ENCODE measurements around the gene MYBPC1.
"Not testable (repeated sequence)": the region's sequence is repeated elsewhere in the genome, so short reads cannot be mapped to it uniquely, and the experiment has no call there.

MYBPC1 gene

DNA sequence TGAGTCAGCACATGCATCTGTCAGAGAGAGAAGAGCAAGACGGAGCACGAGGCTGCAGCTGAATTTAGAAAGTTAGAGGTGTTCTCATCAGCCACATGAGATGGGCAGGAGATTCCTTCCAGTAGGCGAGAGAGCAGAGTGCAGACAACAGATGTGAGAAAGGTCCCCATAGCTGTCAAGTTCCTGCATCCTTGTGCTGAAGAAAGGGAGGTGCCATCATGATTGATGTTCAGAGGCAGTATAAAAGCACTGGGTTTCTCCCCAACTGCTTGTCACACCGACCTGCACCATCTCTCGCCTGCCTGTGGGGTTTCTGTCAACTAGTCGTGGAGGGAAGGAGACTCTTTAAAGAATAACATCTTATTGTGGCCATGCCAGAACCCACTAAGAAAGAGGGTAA lies at the start of gene MYBPC1:
MYBPC1 (plus strand) TSS at position 272 of the 400 bp plus-strand sequence; CDS start at position 372, 100 bp downstream.
- DNase-seq: no peak

DNA sequence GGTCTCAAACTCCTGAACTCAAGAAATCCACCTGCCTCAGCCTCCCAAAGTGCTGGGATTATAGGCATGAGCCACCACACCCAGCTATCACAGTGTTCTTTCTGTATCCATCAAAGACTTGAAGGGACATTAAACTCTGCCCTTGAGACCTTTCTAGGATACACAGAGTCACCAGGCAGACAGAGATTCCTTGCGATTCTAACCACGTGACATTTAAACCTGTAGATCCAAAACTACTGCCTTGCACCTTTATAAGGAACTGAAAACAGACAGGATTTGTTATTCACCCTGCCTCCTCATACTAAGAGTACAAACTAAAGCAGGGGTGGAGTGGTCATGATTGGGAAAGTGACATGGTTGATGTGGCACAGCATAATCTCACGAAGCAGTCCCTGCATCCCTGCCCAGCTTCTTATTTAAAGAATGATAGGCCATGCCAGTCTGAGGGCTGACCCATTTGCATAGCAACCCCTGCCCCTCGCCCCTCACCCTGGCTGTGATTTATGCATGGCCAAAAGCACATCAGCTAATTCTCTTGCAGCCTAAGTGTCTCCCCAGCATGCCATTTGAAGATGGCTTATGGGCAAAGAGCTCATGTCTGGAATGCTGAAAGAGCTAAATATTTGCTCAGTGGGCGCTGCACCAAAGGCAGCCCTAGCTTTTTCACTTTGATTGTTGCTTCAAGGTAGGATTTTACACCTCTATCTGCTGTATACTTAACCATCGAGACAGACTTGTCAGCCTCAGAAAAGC lies 43.2 kb upstream of the MYBPC1 start:
- DNase-seq: no peak

DNA sequence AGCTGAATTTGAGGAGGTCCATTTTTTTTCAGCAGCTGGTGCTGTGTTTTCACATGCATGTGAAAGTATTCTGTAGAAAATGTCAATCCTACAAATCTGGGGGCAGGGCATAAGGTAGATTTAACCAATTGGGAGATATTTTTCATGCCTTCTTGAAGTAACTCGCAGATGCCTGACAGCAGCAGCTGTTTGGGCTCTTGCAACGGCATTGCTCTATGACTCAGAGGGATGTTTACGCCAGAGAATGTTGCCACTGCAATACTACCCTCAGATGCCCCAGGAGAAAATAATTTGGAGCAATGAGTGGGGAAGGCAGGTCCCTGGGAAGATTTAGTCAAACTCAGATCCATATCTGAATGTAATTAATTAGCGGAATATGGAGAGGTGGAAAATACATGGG lies 42.5 kb upstream of the MYBPC1 start:
- no peak for DNase-seq

DNA sequence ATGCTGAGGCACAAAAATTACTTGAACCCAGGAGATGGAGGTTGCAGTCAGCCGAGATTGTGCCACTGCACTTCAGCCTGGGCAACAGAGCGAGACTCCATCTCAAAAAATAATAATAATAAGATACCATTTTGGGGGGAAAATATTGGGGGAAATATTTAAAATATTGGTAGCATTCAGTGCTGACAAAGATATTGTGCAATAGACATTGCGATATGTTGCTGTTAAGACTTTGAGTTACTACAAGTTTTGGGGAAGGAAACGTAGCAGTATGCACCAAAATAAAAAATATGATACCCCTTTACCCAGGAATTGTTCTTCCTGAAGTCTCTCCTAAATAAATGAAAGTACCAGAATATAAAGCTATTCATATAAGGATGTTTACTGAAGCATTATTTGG lies 37.7 kb upstream of the MYBPC1 start:
- DNase-seq: no peak

DNA sequence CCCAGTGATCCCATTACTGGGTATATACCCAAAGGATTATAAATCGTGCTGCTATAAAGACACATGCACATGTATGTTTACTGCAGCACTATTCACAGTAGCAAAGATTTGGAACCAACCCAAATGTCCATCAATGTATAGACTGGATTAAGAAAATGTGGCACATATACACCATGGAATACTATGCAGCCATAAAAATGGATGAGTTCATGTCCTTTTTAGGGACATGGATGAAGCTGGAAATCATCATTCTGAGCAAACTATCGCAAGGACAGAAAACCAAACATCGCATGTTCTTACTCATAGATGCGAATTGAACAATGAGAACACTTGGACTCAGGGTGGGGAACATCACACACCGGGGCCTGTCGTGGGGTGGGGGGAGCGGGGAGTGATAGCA lies 36.0 kb upstream of the MYBPC1 start:
- DNase-seq: not testable (repeated sequence)

DNA sequence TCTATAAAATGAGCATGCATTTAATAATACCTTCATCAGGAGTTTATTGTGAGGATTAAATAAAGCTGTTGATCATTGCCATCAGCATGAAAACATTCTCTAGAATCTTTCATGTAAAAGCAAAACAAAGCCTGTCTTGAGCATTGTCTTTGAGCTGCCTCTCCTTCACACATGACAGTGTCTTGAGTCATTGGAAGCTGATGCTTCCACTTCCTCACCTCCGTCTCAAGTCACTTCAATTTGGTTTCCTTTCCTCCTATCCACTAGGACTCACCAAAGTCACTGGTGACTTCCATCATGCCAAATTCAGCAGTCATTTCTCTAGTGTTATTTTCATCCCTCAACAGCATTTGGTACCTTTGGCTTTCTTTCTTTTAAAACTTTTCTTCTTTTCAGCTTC lies 31.6 kb upstream of the MYBPC1 start:
- DNase-seq: no peak

- DNase-seq: no peak
These were observed 29.9 kb upstream of the MYBPC1 start for GRCh38 chr12:101564912-101565311.

DNA sequence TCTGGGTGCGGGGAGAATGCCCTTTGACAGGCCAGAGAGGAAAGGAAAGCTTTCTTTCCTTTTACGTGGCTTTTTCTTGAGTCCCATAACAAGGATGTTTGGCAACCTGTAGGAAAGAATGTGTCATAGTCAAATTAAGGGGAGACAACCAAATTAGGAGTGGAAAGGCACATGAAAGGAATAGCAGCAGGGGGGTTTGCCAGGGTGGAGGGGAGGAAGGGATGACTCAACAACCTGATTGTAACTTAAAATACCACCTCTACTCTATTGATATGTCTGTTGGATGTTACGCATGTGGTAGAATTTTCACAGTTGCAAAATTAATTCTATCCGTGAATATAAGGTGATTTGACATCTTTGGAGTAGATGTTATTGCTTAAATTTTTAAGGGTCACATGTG lies 28.5 kb upstream of the MYBPC1 start:
- DNase-seq: no peak

GRCh38 chr12:101567918-101568317 lies 26.9 kb upstream of the MYBPC1 start:
- no peak for DNase-seq

- DNase-seq: no peak
These were observed 24.7 kb upstream of the MYBPC1 start for GRCh38 chr12:101570047-101570446.

DNA sequence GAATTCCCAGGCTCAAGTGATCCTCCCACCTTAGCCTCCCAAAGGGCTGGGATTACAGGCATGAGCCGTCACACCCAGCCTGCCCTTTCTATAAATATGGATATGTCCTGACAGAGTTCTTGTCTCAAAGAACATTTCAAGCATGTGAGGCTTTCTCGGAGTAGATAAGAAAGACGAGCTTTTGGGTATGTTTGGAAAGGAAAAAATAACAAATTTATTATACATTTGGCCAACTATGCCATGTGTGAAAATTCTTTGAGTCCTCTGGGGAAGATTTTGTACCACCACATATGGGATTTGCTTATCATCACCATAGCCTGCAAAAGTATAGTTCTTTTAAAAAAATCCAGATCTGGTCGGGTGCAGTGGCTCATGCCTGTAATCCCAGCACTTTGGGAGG lies 23.7 kb upstream of the MYBPC1 start:
- no peak for DNase-seq

DNA sequence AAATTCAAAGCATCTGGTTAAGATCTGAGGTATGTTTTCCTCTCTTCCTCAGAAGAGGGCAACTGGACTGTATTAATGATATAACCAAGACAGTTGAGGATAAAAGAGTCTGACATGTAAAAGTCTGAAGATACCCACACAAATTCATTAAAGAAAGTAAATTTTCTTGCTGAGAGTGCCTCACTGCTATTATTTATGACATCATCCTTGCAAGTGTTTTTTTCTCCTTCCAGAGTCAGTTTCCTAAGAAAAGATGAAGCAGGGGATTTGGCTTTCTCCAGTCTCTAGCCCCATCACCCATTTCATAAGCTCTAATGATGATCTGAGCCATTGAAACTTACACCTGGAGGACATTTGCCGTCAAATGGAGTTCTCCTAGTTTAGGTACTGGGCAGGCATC lies 21.0 kb upstream of the MYBPC1 start:
- DNase-seq: no peak

DNA sequence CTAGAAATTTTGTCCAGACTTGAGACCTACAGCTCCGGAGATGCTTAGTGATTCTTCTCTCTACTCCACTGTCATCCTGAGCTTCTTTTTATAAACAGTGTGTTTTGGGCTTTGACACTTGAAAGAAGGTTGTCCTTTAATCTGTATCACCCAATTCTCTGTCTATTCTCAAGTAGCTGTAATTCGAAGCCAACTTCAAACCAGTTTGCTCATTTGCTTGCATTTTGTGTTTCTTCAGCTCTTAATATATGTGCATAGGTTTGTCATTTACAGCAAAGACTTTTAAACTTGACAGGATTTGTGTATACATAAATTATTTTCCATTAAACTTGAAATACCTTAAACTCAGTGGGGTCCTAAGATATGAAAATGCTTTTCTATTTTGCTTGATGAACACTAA lies 16.4 kb upstream of the MYBPC1 start:
- DNase-seq: no peak

GRCh38 chr12:101581190-101581589 lies 13.6 kb upstream of the MYBPC1 start:
- DNase-seq: no peak

- DNase-seq: no peak
These were observed 11.8 kb upstream of the MYBPC1 start for GRCh38 chr12:101582937-101583336.

- DNase-seq: no peak
These were observed 4.4 kb upstream of the MYBPC1 start for GRCh38 chr12:101590383-101590782.

GRCh38 chr12:101591781-101592180 lies 3.0 kb upstream of the MYBPC1 start:
- DNase-seq: no peak

GRCh38 chr12:101592448-101592847 lies 2.3 kb upstream of the MYBPC1 start:
- no peak for DNase-seq

DNA sequence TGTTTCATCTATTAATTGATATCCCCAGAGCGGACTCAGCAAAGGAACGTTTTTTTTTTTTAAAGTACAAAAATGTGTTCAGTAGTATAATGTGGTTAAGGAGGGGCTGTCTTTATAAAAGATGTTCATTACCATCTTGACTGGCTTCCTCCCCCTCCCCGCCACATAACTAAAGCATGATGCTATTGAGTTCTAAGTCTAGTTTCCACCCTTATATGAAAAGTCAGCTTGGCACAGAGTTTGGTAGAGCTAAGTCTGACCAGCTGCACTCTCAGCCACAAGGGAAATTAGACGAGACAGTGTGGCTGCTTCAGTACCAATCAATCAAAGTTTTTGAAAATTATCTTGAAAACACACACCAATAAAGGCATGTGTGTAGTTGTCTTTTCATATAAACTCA lies 1.9 kb upstream of the MYBPC1 start:
- DNase-seq: no peak

GRCh38 chr12:101596172-101596571 lies 1.4 kb downstream of the MYBPC1 start:
- DNase-seq: no peak

DNA sequence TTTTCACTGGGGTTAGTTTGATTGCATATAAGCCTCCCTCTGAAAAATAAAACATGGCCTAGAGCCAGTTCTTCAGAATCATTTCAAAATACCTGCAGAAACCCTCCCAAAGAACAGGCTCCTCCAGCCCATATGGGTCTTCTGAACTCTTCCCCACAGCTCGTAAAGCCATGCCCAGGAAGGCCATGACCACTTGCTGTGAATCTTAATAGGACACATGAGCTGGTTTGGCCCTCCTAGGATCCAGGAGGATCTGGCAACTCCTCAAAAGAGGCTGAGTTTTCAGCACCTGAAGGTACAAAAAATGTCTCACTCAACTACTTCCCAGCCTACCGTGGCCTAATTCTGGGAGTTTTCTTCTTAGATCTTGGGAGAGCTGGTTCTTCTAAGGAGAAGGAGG lies 2.4 kb downstream of the MYBPC1 start:
- no peak for DNase-seq

DNA sequence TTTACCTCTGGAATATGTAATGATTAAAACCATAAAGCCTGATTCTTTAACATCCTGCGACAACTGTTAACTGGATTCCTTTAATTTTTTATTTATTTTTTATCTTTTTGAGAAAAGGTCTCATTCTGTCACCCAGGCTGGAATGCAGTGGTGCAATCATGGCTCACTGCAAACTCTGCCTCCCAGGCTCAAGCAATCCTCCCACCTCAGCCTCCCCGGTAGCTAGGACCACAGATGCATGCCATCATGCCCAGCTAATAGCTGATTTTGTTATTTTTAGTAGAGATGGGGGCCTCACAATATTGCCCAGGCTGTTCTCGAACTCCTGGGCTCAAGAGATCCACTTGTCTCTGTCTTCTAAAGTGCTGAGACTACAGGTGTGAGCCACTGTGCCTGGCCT lies 3.7 kb downstream of the MYBPC1 start:
- DNase-seq: no peak

DNA sequence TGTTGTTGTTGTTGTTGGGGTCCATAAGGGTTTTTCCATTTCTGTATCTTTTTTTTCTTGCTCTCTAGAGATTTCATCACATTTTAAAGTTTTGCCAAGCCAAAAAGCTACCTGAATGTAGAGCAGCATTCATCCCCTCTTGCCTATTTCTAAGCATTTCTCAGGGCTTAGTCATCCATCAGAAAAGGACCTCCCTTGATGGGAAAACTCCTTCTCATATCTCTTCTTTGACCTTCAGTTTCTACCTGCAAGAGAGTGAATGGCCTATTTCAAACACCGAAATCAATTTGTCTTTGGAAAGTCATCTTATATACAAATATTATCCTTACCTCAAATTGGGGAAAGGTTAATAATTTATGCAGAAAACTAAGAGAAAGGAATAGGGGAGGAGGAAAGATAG lies 4.5 kb downstream of the MYBPC1 start:
- DNase-seq: no peak
